NOMO-1 (cell line): ENCODE data around the gene GDF15.

Experiments
- DNase-seq, 2 experiments: peaks; one replicate each; lab custom pipeline; 2025; ENCODE audit not compliant: unreplicated experiment in 2 of 2; lab: John Stamatoyannopoulos, UW

The GDF15 gene

GRCh38 chr19:18428787-18429674 is 43.1 kb downstream of the GDF15 start:
- no peak for DNase-seq

GRCh38 chr19:18429717-18430416 is 43.9 kb downstream of the GDF15 start:
- no peak for DNase-seq

- DNase-seq, result no peak
Measured at GRCh38 chr19:18430417-18431144, 44.6 kb downstream of the GDF15 start.

- DNase-seq, result no peak
Measured at GRCh38 chr19:18431351-18432197, 45.6 kb downstream of the GDF15 start.

GRCh38 chr19:18432275-18433014 is 46.5 kb downstream of the GDF15 start:
- no peak for DNase-seq

GRCh38 chr19:18433015-18433691 is 47.2 kb downstream of the GDF15 start:
- DNase-seq, result no peak

- DNase-seq, result no peak
Measured at GRCh38 chr19:18433735-18434398, 47.9 kb downstream of the GDF15 start.

GRCh38 chr19:18434411-18435175 is 48.6 kb downstream of the GDF15 start:
- DNase-seq, result no peak

GRCh38 chr19:18435178-18435841 is 49.4 kb downstream of the GDF15 start:
- DNase-seq, result no peak

- no peak for DNase-seq
Measured at GRCh38 chr19:18435842-18436670, 50.1 kb downstream of the GDF15 start.

- peak; percentile 54 to 61 for DNase-seq
Measured at GRCh38 chr19:18436671-18437490, 50.9 kb downstream of the GDF15 start.

- peak in 1 of 2 experiments; percentile 11 for DNase-seq
Measured at GRCh38 chr19:18437491-18438330, 51.8 kb downstream of the GDF15 start, which contains the start of gene ISYNA1. ISYNA1 (minus strand) TSS chr19:18438133; CDS start chr19:18437979, 154 bp downstream.

- DNase-seq, result no peak
Measured at GRCh38 chr19:18438331-18439024, 52.5 kb downstream of the GDF15 start.
